Right forelimb (tissue), 1 donor: ENCODE measurements around the gene CHST15.
"Not testable (repeated sequence)": the region's sequence is repeated elsewhere in the genome, so short reads cannot be mapped to it uniquely, and the experiment has no call there.

Experiments
- DNase-seq: peaks from one replicate; pipeline ENCODE4 v3.0.0-alpha.2; 2018

Gene CHST15

GRCh38 chr10:124042656-124043309 lies 50.6 kb downstream of the CHST15 start:
- DNase-seq, result no peak

- no peak for DNase-seq
Measured at GRCh38 chr10:124041675-124042445, 51.5 kb downstream of the CHST15 start.

GRCh38 chr10:124040451-124041188 lies 52.8 kb downstream of the CHST15 start:
- DNase-seq, result no peak

DNA sequence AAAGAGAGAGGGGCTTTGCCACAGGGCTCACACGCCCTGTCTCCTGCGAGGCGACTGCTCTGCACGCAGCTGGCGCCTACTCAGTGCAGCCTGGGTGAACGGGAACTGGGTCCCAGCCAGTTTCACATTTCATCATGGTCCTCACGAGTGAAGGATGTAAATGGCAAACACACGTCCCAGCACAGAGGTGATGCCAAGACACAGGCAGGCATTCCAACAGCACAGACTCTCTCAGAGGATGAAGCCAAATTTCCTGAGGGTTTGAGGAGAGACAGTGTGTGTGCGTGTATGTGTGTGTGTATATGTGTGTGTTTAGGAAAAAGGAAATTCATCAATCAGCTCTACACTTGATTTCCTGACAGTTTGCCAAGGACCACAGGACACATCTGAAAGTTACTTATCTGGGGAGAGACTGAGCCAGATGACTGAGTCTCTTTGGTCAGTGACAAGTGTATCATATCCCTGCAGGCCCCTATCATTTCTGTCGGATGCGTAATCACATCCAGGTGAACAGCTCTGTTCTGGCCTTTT lies 53.9 kb downstream of the CHST15 start:
- no peak for DNase-seq

GRCh38 chr10:124037784-124038183 lies 55.6 kb downstream of the CHST15 start:
- DNase-seq, result no peak

- no peak for DNase-seq
Measured at GRCh38 chr10:124037286-124037685, 56.1 kb downstream of the CHST15 start.

DNA sequence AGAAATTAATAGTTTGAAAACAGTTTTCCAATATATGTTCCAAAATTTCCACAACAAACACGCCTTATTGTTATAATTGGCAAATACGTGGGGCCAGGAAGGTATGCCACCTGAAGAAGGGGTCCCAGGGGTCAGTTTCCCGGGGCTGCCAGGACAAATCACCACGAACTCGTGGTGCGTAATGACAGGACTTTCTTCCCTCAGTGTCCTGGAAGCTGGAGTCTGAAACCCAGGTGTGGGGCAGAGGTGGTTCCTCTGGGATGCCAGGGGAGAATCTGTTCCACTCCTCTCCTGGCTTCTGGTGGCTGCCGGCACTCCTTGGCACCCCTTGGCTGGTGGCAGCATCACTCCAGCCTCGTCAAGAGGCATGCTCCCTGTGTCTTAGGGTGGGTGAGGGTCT lies 56.7 kb downstream of the CHST15 start:
- DNase-seq, result no peak

DNA sequence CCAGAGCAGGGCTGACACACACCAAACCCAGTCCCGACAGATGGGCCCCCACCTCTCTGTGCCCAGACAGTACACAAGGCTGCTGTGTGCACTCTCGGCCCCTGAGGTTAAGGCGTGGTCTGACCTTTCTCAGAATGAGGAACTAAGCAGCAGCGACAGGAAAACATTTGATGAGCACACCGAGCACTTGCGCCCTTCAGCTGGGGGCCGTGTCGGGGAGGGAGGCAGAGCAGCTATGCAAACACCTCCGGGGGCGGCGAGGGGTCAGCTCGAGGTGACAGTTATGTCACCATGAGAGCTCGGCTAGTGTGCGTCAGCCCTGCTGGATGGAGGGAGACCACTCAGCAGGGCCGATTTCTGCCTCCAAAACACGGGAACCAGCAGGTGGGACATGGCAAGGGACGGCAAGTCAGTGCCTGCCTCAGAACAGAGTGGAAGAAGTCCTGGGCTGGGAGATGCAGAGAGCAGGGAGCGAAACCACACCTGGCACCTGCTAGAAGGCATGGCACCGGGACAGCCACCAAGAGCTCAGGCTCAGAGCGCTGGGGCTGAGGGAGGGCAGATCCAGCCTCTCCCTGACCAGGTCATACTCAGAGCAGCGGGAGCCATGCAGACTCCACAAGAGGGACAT lies 57.4 kb downstream of the CHST15 start:
- DNase-seq, result no peak

DNA sequence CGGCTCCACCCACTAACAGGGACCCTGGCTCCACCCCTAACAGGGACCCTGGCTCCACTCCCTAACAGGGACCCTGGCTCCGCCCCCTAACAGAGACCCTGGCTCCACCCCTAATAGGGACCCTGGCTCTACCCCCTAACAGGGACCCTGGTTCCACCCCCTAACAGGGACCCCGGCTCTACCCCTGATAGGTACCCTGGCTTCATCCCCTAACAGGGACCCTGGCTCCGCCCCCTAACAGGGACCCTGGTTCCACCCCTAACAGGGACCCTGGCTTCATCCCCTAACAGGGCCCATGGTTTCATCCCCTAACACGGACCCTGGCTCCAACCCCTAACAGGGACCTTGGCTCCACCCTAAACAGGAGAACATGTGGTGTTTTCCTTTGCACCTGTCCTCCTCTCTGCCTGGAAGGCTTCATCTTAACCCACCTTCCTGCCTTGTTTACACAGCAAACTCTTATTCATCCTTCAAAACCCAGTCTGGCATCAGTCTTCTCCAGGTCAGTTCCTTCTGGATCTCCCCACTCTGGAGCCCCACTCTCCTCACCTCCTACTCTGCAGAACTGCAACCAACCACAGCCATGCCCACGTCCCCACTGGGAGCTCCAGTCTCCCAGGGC lies 58.0 kb downstream of the CHST15 start:
- DNase-seq, result no peak

- DNase-seq, result not testable (repeated sequence)
Measured at GRCh38 chr10:124034576-124035305, 58.7 kb downstream of the CHST15 start.

GRCh38 chr10:124033887-124034218 lies 59.5 kb downstream of the CHST15 start:
- DNase-seq, result no peak

GRCh38 chr10:124032971-124033886 lies 60.2 kb downstream of the CHST15 start:
- DNase-seq, result no peak

DNA sequence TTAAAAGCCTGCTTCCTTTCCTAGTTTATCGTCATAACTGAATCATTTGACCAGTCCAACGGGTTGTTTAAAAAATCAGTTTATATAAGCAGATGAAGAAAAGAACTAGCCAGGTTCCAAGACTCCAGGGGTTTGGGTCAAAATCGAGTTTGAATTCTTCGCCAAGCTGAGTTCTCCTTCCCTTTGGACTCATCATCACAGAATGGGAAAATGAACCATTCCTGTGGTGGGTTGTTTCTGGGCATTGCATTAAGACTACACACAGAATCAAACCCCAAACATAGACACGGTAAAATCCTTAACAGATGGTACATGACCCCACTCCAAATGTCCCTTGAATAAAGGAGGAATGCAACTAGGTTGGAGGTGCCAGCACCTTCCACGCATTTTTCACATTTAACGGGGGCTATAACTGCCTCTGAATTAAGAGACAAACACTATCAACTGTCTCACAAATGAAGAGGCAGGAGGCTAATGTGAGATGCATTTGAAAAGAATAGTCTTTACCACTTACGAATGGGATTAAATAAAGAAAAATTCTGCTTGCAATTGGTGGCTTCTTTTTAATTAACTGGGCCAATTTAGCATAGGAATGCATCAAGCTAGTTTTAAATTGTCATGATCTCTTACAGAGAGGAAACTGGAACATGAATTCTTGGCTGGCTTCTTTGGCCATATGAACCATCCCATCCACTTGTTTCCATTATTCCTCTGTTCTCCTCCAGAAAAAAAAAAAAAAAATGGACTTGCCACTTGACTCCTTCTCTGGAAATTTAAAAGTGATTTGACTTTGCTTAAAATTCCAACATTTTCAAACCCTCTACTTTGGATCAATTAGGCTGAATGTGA lies 61.1 kb downstream of the CHST15 start:
- no peak for DNase-seq

DNA sequence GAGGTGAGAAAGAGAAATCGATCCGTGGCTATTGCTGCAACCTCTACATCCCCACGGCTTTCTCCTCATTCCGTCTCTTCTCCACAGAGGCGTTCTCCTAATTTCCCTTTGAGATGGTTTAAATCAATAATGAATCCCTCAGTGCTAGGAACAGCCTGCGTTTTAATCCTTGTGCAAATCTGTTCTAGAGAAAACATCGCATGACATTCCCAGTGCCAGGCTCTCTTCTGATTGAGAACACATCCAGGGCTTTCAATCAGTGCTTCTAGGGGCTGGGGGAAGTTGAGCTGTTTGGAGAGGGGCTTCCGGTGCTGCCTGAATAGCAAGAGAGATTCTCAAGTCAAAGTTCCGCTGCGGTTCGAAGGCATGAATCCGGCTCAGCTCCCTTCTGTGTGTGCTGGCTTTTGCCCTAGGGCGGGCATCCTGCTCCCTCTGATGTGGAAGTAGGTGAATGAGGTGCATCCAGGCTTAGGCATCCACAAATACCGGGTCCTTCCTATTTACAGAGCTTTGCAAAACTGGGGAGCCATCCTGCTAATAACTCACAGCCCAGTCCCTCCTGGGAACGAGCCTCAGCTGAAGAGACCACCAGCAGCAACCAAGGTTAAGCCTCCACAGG lies 62.8 kb downstream of the CHST15 start:
- DNase-seq, result no peak

- no peak for DNase-seq
Measured at GRCh38 chr10:124030061-124030460, 63.3 kb downstream of the CHST15 start.

GRCh38 chr10:124029559-124029958 lies 63.8 kb downstream of the CHST15 start:
- no peak for DNase-seq

DNA sequence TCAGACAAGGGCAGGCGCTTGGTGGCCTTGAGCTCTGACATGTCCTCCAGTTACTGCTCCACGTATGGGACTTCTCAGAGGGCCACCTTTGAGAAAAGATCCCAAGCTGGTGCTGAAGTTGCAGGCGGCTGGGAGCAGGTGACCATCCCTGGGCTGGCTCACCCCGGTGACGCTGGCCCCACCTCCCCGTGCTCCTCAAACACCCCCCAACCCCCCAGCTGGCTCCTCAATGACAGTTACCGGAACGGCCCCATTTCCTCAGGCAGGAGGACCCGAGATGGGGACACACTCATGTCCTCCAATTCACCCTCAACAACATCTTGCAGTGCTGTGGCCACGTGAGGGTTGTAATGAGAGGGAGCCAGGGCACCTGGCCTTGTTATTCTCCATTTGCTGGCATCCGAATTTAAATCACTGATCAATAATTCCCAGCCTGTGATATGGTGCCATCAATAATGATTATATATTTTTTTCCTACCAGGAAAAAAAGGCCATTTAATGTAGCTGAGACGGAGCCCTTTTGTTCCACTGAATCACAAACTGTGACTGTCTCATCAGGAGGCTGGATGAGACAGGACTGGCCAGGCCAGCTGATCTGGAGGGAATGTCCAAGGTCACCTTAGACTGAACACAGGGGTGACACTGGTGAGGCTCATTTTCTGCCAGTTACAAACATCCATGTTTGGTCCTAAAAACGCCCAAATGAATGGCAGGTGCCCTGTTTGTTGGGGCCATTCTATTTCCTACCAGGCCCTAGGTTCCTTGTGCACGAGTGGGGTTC lies 64.5 kb downstream of the CHST15 start:
- no peak for DNase-seq

DNA sequence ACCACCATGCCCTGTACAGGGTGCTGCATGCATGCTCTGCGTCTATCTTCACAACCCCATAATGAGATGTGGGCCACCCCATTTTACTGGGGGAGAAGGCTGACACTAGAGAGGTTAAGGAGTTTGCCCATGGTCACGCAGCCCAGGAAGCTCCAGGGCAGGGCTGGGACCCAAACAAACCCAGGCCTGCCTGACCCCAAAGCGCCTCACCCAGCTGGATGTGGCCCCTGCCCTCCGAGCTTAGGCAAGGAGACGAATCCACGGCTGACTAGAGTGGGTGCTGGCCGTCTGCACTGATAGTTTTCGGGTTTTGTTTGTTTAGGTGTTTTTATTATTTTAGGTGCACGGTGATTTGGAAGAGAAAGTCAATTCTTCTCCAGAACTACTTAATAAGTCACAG lies 65.7 kb downstream of the CHST15 start:
- DNase-seq, result no peak
